DOHH2 (cell line): Measurements from ENCODE around the gene CCIN.

Experiments
- H3F3A ChIP-seq: fragments of 200-600 bp; sonication (generic), shearing (Covaris generic); 2 replicates; pipeline ENCODE4 v1.6.0; 2016; ENCODE audit warnings: antibody characterized with exemption, mild to moderate bottlenecking; ENCODE audit not compliant: control insufficient read depth, insufficient read depth
- H3K27ac ChIP-seq: fragments of 200-600 bp; sonication (generic); 2 replicates; pipeline ENCODE4 v1.5.1; 2014; ENCODE audit warnings: low read depth, mild to moderate bottlenecking, low read length, moderate library complexity
- H3K27me3 ChIP-seq: fragments of 200-600 bp; sonication (generic); 2 replicates; pipeline ENCODE4 v1.6.1; 2014; ENCODE audit warnings: mild to moderate bottlenecking, low read length, mixed read lengths; ENCODE audit not compliant: control insufficient read depth
- H3K36me3 ChIP-seq: fragments of 200-600 bp; sonication (generic); 2 replicates; pipeline ENCODE4 v1.6.1; 2014; ENCODE audit warnings: mild to moderate bottlenecking, low read length, moderate library complexity, mixed read lengths; ENCODE audit not compliant: control insufficient read depth
- H3K4me1 ChIP-seq: fragments of 200-600 bp; sonication (generic); 2 replicates; pipeline ENCODE4 v1.6.1; 2014; ENCODE audit warnings: mild to moderate bottlenecking, low read length, mixed read lengths; ENCODE audit not compliant: control insufficient read depth
- H3K4me2 ChIP-seq: fragments of 200-600 bp; sonication (generic); 2 replicates; pipeline ENCODE4 v1.6.0; 2014; ENCODE audit warnings: mild to moderate bottlenecking, low read length, moderate library complexity
- H3K4me3 ChIP-seq: fragments of 200-600 bp; sonication (generic); 2 replicates; pipeline ENCODE4 v1.5.1; 2014; ENCODE audit warnings: mild to moderate bottlenecking, low read length, mixed read lengths
- H3K79me2 ChIP-seq: fragments of 200-600 bp; sonication (generic); 2 replicates; pipeline ENCODE4 v1.6.1; 2014; ENCODE audit warnings: mild to moderate bottlenecking, low read length, mixed read lengths; ENCODE audit not compliant: control insufficient read depth
- H3K9me2 ChIP-seq: fragments of 200-600 bp; sonication (generic); replicated peaks from 2 replicates; pipeline ENCODE4 v1.6.1; 2014; ENCODE audit warnings: mild to moderate bottlenecking, low read length, mixed read lengths; ENCODE audit not compliant: control insufficient read depth
- H3K9me3 ChIP-seq: fragments of 200-600 bp; sonication (generic); 2 replicates; pipeline ENCODE4 v1.6.1; 2014; ENCODE audit warnings: antibody characterized with exemption, low read length, mixed read lengths; ENCODE audit not compliant: control insufficient read depth, insufficient read depth
- H4K20me1 ChIP-seq: fragments of 200-600 bp; sonication (generic); 2 replicates; pipeline ENCODE4 v1.6.0; 2014; ENCODE audit warnings: low read depth, mild to moderate bottlenecking, antibody characterized with exemption, low read length, moderate library complexity; ENCODE audit not compliant: control insufficient read depth, insufficient read depth
- CTCF ChIP-seq: fragments of 200-600 bp; sonication (generic); IDR thresholded peaks from one replicate; pipeline ENCODE4 v1.5.1; 2014; ENCODE audit warnings: antibody characterized with exemption, mild to moderate bottlenecking, low read depth, low read length; ENCODE audit not compliant: poor library complexity, severe bottlenecking
- EZH2phosphoT487 ChIP-seq: fragments of 200-600 bp; sonication (generic); IDR thresholded peaks from 2 replicates; pipeline ENCODE4 v1.6.1; 2017; ENCODE audit warnings: borderline replicate concordance, mild to moderate bottlenecking, antibody characterized with exemption, low read length, moderate library complexity, mixed read lengths

The CCIN gene

GRCh38 chr9:36194326-36195000 is 25.3 kb downstream of the CCIN start:
- Histone ChIP-seq H3K9me3 (no peaks in the 10 kb centered on the region), H3K4me3 (no peak overlapping the region), H3K27ac (no peak overlapping the region), H3K4me1 (peaks cover 32% of the 10 kb centered on the region), H3K9me2 (no peaks in the 10 kb centered on the region), H3K79me2 (peaks cover 79% of the 10 kb centered on the region), H3F3A (no peaks in the 10 kb centered on the region), H3K4me2 (peak overlapping the region; percentile 26; the same call in 1 of the 2 replicates), H3K36me3 (peaks cover 74% of the 10 kb centered on the region), H4K20me1 (peaks cover 23% of the 10 kb centered on the region; the same call in 1 of the 2 replicates), H3K27me3 (no peaks in the 10 kb centered on the region)
- TF ChIP-seq CTCF (no peak), EZH2phosphoT487 (no peak)

- no peak for TF ChIP-seq CTCF
- no peak for TF ChIP-seq EZH2phosphoT487
- H3K79me2 ChIP-seq: peaks cover 68% of the 10 kb centered on the region
- no peak overlapping the region for H3K4me2 ChIP-seq
- no peaks in the 10 kb centered on the region for H3K9me2 ChIP-seq
- H3K4me3 ChIP-seq: no peak overlapping the region
- peaks cover 95% of the 10 kb centered on the region for H3K36me3 ChIP-seq
- no peaks in the 10 kb centered on the region for H3K27me3 ChIP-seq
- peaks cover 3% of the 10 kb centered on the region; the same call in 1 of the 2 replicates for H4K20me1 ChIP-seq
- H3F3A ChIP-seq: no peaks in the 10 kb centered on the region
- H3K9me3 ChIP-seq: no peaks in the 10 kb centered on the region
- H3K4me1 ChIP-seq: no peaks in the 10 kb centered on the region
- H3K27ac ChIP-seq: no peak overlapping the region
These were observed 35.8 kb downstream of the CCIN start for GRCh38 chr9:36204906-36205547.

GRCh38 chr9:36207016-36207415 is 37.8 kb downstream of the CCIN start:
- Histone ChIP-seq H4K20me1 (peaks cover 6% of the 10 kb centered on the region), H3K9me3 (no peaks in the 10 kb centered on the region), H3K4me1 (no peaks in the 10 kb centered on the region), H3F3A (no peaks in the 10 kb centered on the region), H3K27me3 (no peaks in the 10 kb centered on the region), H3K4me2 (no peak overlapping the region), H3K9me2 (no peaks in the 10 kb centered on the region), H3K79me2 (peaks cover 82% of the 10 kb centered on the region), H3K36me3 (peaks cover 97% of the 10 kb centered on the region), H3K4me3 (no peak overlapping the region), H3K27ac (no peak overlapping the region)
- TF ChIP-seq CTCF (no peak), EZH2phosphoT487 (no peak)
